Measurements from ENCODE around the gene PKD2L1. TPM values are rescaled to one million over a fixed set of nuclear protein-coding genes. Genes with fewer than 3 reads are reported as not detected.

PKD2L1 gene
- total and polyA plus RNA-seq, 9 of the 15 experiments (the other 6 are each of a cell fraction or from before 2014, with no cell fraction given): not detected

GRCh38 chr10:100254191-100254590, 75.8 kb downstream of the PKD2L1 start (continued):
- TF ChIP-seq, protein P1, sequence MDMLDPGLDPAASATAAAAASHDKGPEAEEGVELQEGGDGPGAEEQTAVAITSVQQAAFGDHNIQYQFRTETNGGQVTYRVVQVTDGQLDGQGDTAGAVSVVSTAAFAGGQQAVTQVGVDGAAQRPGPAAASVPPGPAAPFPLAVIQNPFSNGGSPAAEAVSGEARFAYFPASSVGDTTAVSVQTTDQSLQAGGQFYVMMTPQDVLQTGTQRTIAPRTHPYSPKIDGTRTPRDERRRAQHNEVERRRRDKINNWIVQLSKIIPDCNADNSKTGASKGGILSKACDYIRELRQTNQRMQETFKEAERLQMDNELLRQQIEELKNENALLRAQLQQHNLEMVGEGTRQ (CRISPR knock-in tag; IDR thresholded peaks at IDR 0.05): no peak
- TF ChIP-seq, protein P2, sequence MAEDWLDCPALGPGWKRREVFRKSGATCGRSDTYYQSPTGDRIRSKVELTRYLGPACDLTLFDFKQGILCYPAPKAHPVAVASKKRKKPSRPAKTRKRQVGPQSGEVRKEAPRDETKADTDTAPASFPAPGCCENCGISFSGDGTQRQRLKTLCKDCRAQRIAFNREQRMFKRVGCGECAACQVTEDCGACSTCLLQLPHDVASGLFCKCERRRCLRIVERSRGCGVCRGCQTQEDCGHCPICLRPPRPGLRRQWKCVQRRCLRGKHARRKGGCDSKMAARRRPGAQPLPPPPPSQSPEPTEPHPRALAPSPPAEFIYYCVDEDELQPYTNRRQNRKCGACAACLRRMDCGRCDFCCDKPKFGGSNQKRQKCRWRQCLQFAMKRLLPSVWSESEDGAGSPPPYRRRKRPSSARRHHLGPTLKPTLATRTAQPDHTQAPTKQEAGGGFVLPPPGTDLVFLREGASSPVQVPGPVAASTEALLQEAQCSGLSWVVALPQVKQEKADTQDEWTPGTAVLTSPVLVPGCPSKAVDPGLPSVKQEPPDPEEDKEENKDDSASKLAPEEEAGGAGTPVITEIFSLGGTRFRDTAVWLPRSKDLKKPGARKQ (CRISPR knock-in tag; IDR thresholded peaks at IDR 0.05): no peak
- no peak for TF ChIP-seq ZC3H8 (IDR thresholded peaks at IDR 0.05)
- TF ChIP-seq LARP7 (IDR thresholded peaks at IDR 0.05): no peak
- TF ChIP-seq SIX5 (IDR thresholded peaks at IDR 0.05; ENCODE audit: borderline replicate concordance in 1 of 2, insufficient read depth in 1 of 2, low read depth in 1 of 2, low read length in 2 of 2): no peak
- no peak for TF ChIP-seq ZNF124 (CRISPR knock-in tag; IDR thresholded peaks at IDR 0.05)
- TF ChIP-seq ZNF589 (CRISPR knock-in tag; IDR thresholded peaks at IDR 0.05; ENCODE audit: low read depth): no peak

- Histone ChIP-seq H3K36me3 (ENCODE audit: control insufficient read depth, insufficient read depth, low read length) (peaks cover 56% of the 10 kb centered on the region; the same call in 2 of the 3 replicates), H3K9ac (ENCODE audit: insufficient read depth in 1 of 2, low read depth in 2 of 2, low read length in 2 of 2) (no peak overlapping the region), H3K9me3 (replicated peaks; ENCODE audit: control insufficient read depth, insufficient read depth, low read depth, low read length) (no peaks in the 10 kb centered on the region), H3K27me3 (ENCODE audit: control insufficient read depth in 2 of 2, insufficient read depth in 2 of 2, low read length in 2 of 2) (no peaks in the 10 kb centered on the region), H3K4me3 (no peak overlapping the region), H4K20me1 (replicated peaks; ENCODE audit: control insufficient read depth, insufficient read depth, low read length) (no peaks in the 10 kb centered on the region), H3K27ac (ENCODE audit: extremely low read depth, low read depth, low read length) (no peak overlapping the region), H3K9me1 (ENCODE audit: control insufficient read depth, insufficient read depth, low read length) (no peaks in the 10 kb centered on the region), H2AFZ (ENCODE audit: low read depth, low read length) (no peak overlapping the region), H3K79me2 (ENCODE audit: control insufficient read depth, insufficient read depth, low read length) (no peaks in the 10 kb centered on the region), H3K4me1 (replicated peaks in 1 of 2; ENCODE audit: control insufficient read depth in 2 of 2, insufficient read depth in 2 of 2, low read length in 2 of 2) (no peaks in the 10 kb centered on the region), H3K4me2 (ENCODE audit: insufficient read depth, low read length) (no peak overlapping the region)
- in situ Hi-C loops (cut with MboI): no loop called here
- DNase-seq (ENCODE audit: extremely low read depth in 1 of 4, low spot score in 3 of 4) (no peak), ATAC-seq (no peak), FAIRE-seq (no peak)
- intact Hi-C loops (cut with micrococcal nuclease): no loop called here
- no TSS peak for BruUV-seq (replicated peaks)
- POLR2A ChIA-PET: no interaction called here
- CTCF ChIA-PET (ENCODE audit: low intra/inter-chr PET ratio): no interaction called here
- WGBS (ENCODE audit: insufficient coverage, low coverage, missing lambda C conversion rate): 94% methylated on average over 5 of the region's 5 CpGs
- TF ChIP-seq, protein P3, sequence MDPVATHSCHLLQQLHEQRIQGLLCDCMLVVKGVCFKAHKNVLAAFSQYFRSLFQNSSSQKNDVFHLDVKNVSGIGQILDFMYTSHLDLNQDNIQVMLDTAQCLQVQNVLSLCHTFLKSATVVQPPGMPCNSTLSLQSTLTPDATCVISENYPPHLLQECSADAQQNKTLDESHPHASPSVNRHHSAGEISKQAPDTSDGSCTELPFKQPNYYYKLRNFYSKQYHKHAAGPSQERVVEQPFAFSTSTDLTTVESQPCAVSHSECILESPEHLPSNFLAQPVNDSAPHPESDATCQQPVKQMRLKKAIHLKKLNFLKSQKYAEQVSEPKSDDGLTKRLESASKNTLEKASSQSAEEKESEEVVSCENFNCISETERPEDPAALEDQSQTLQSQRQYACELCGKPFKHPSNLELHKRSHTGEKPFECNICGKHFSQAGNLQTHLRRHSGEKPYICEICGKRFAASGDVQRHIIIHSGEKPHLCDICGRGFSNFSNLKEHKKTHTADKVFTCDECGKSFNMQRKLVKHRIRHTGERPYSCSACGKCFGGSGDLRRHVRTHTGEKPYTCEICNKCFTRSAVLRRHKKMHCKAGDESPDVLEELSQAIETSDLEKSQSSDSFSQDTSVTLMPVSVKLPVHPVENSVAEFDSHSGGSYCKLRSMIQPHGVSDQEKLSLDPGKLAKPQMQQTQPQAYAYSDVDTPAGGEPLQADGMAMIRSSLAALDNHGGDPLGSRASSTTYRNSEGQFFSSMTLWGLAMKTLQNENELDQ (CRISPR knock-in tag; IDR thresholded peaks at IDR 0.05; ENCODE audit: borderline replicate concordance): no peak
- TF ChIP-seq FOXP1 (CRISPR knock-in tag; IDR thresholded peaks at IDR 0.05): no peak
- TF ChIP-seq ZFP1 (CRISPR knock-in tag; IDR thresholded peaks at IDR 0.05): no peak
- TF ChIP-seq GTF2A2 (tag; IDR thresholded peaks at IDR 0.05): no peak
- no peak for TF ChIP-seq LEF1 (IDR thresholded peaks at IDR 0.05)
- TF ChIP-seq ZNF24 (IDR thresholded peaks at IDR 0.05): no peak
- TF ChIP-seq ZNF41 (CRISPR knock-in tag; conservative IDR thresholded peaks at IDR 0.05): no peak
- TF ChIP-seq DIDO1 (tag; IDR thresholded peaks at IDR 0.05; ENCODE audit: low read depth): no peak
- no peak for TF ChIP-seq HCFC1 (IDR thresholded peaks at IDR 0.05; ENCODE audit: low read depth, low read length)
- TF ChIP-seq ZBTB2 (IDR thresholded peaks at IDR 0.05): no peak
- no peak for TF ChIP-seq MAFF (IDR thresholded peaks at IDR 0.05; ENCODE audit: low read length)
- no peak for TF ChIP-seq POLR2AphosphoS2 (IDR thresholded peaks at IDR 0.05; ENCODE audit: low read length)
Measured at GRCh38 chr10:100253041-100253440, 77.0 kb downstream of the PKD2L1 start.
